HG03558 (cell line): ENCODE measurements around the gene LAMTOR2.
A peak's percentile ranks its signal among the peaks of the same experiment; 100 is the strongest.
"Not testable (repeated sequence)": the region's sequence is repeated elsewhere in the genome, so short reads cannot be mapped to it uniquely, and the experiment has no call there.

Experiments
- ATAC-seq: cut with Tn5 transposase; IDR thresholded peaks from one replicate; pipeline ENCODE4 v1.9.1; 2021; ENCODE audit warnings: moderate number of reproducible peaks; ENCODE audit not compliant: unreplicated experiment; ENCODE audit errors: extremely low read depth

Gene LAMTOR2

DNA sequence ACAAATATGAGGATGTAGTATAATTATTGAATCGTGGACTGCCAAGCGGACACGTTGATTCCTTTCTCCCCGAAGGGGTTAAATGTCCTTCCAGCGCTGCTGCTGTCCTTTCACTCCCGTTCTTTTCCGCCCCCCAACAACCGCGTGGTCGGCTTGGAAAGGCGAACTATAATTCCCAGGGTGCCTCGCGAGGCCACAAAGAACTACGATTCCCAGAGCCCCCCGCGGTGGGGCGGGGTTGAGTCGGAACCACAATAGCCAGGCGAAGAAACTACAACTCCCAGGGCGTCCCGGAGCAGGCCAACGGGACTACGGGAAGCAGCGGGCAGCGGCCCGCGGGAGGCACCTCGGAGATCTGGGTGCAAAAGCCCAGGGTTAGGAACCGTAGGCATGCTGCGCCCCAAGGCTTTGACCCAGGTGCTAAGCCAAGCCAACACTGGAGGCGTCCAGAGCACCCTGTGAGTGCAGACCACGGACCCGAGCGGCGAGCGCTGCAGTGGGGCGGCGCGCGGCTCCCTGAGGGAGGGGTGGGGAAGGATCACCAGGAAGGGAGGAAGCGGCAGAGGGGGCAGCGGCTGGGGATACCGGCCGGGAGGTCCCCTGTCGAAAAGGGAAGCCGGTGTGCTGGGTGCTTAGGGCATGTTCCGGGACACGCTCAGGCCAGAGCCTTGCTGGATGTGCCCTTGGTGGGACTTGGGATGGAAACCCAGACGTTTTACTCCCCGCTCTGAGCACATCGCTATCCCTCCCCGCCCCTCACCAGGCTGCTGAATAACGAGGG lies at the start of gene LAMTOR2:
LAMTOR2 (plus strand) TSS at position 283 of the 781 bp plus-strand sequence; CDS start at position 391, 108 bp downstream.
- peak; percentile 60 for ATAC-seq

DNA sequence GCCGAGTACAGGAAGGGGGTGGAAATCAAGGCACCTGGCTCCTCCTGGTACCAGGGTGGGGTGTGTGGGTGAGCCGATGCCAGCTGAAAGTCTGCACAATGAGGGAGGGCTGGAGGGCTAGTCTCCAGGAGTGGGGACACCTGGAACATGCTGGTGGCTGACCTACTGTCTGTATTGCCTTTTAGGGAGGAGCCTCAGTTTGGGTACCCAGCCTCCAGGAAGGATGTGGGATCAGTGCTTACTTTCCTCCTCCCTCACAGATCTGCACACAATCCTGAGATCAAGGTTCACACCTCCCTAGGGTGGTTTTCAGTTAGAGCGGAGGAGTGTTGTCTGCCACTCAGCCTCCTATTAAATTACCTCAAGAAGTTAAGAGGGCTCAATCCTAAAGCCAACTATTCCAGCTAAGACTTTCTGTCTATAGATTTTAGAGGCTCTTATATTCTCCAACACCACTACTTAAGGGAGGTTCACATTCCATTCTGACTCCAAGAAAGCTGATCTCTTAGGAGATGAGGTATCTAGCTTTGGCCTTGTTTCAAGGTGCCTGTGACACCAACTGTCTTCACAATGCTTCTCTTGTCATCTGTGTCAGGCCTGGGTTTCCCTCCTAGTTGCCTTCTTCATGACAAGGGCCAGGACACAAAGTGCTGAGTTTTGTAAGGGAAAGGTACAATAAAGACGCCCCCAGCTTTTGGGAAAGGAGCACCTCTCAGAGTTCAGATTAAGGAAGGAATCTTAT lies 49.6 kb upstream of the LAMTOR2 start:
- no peak for ATAC-seq

DNA sequence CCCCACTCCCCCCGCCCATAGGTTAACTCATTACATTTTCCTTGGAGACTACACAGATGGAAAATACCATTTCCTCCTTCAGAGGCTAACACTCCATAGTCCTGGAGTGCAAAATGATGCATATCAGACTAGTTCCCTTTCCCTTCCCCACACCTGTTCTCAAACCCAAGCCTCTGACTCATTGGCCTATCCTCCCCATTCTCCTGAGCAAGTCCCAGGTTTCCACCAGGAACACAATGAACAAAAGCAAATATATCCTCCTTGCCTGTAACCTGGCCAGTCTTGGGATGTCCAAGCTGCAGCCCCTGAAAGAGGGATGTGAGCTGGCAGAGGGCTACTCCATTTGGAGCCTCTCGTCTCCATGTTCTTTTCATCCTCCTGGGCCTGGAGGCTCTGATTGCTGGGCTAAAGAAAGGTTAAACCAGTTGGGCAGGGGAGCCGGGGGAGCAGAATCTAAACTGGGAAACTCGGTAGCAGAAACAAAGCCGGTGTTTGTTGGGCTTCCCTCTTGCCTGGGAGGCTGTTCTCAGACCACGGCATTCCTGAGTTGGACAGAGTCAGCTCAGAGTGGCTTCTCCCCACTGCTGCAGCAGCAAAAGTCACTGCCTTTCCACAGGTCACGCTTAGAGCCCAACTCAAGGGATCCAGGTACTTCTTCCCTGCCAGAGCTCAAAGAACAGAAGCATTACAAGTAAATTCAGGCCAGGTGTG lies 47.8 kb upstream of the LAMTOR2 start:
- ATAC-seq: no peak

DNA sequence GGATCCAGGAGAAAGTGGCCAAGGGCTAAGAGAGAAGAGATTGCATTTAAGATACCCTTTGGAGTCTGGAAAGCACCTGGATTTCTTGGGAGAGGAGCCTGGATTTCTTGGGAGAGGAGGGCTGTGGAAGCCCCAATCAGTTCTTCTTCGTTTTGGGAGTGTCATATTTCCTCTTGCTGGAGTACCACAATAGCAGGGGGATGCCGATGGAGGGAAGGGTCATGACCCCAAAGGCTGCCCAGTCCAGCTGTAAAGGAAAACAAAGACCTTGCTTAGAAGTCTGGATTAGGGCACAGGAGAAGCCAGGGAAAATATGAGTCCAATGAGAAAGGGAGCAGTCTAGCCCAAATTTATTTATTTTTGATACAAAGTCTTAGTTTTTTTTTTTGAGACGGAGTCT lies 45.2 kb upstream of the LAMTOR2 start:
- ATAC-seq: no peak

DNA sequence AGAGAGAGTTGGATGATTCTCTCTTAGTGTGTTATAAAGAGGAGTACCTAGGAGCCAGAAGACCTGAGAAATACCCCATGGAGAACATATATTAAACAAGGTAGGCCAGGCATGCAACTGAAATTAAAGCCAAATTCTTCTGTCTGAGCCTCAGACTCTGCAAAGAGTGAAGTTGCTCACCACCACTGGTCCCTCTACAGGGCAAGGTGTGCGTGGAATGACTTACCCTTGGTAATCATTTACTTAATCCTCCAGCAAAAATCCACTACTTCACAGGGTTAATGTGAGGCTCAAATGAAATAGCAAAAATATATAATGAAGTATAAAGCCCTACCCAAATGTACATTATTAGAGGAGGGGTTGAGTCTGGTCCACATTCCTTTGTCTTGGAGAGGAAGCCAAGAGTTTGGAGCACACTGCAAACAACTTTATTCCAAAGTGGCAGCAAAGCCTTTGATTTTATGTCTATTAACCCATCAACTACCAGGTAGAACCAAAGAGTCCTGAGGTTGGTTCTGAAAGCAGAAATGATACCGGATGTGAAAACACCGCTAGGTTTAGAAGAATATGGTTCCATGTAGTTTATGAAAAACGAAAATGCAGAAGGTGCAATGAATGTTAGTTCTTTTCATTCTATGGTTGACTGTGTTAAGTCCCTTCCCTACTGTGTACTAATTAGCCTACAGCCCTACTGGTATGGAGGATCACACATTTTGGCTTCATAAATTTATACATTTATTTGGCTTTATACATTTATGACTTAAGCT lies 42.3 kb upstream of the LAMTOR2 start:
- ATAC-seq: peak; percentile 45

DNA sequence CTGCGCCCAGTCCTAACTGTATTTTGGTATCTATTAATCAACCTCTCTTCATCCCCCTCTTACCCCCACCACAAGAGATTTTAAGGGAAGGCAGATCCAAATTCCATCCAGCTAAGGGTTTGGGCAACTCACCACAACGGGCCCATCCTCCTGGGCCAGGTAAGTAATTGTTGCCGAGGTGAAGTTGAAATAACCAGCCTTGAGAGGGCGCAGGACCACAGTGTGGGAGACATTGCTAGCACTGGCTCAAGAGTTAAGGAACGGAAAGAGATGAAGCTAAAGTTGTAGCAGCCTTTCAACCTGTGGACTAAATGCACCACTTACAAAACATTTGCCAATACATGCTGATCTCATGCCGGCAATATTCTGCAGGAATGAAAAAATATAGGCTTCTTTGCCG lies 39.8 kb upstream of the LAMTOR2 start:
- ATAC-seq: no peak

DNA sequence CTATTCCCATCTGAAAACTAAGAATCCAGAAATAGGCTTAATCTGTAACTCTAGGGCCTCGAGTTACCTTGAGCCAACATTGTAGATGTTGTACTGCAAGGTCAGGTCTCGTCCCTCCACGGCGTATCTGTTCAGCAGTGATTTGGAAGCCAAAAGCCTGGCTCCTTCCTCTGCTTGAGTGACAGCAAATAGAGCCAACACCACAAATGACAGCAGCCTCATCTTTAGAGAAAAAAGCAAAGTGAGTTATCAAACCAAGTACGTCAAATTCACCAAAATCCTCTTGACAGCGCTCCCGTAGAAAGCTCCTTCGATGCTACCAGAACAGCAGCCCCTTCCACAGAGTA lies 34.7 kb upstream of the LAMTOR2 start:
- ATAC-seq: no peak

DNA sequence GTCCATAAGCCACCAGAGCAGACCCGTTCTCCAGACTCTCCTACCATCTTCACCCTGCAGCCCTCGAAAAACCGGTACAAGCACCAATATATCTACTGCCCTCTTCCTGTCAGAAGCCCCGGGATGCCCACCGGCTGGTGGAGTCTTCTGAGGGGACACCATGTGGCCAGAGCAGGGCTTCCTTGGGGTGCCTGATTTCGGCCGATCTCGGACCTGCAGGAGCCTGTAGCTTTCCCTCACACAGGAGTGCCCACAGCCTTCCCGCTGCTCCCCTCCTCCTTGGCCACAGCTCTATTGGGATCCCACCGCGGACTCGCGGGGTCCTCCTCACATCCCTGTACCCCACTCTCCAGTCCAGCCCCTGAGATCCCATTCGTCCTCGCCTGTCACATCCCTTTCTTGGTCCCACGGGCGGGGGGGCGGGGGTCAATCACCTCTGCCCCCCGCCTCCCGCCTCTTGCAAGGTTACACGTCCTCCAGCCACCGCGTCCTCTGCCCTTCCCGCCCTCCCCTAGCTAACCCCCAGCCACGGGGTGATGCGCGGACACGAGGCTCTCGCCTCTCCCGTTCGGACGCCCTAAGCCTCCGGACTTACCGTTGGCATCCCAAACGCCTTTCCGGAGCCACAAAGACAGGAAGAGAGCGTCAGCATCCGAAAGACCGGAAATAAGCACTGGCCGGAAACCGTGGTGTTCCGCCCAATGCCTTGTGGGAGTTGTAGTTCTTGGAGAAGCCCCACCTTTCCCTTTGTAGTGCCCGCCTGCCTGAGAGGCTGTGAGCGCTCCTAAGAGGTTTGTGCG lies 34.1 kb upstream of the LAMTOR2 start, which contains the start of gene SSR2:
SSR2 (minus strand) TSS at position 659 of the 800 bp plus-strand sequence. CDS start 784 bp downstream, outside the sequence.
- ATAC-seq: peak; percentile 82

DNA sequence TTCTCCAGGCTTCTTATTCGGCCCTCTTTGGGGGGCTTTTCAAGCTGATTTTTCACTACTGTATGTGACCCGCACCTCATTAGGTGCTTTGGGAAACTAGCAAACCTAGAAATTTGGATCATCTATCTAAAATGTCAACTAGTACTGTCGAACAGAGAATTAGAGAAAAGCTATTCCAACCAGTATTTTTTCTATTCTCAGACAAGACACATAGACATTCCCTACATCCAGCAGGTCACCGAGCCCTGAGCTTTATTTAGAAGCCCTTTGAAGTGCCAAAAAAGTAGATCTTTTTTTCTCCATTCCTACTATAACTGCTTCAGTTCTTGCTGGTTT lies 33.5 kb upstream of the LAMTOR2 start:
- no peak for ATAC-seq

DNA sequence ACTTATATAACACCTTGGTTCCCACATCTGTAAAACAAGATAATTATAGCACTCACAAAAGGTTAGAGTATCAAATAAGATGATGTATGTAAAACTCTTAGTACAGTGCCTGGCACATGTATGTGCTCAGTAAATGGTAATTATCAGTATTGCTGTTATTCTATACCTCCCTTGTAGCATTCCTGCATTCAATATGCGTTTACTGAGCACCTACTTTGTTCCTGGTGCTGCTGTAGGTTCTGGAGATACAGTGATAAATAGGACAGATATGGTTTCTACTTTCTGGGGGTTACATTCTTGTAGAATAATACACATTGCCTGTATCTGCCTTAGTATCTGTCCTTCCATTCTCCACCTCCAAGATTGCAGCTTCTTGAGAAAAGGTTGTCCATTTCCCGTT lies 32.6 kb upstream of the LAMTOR2 start:
- ATAC-seq: no peak

DNA sequence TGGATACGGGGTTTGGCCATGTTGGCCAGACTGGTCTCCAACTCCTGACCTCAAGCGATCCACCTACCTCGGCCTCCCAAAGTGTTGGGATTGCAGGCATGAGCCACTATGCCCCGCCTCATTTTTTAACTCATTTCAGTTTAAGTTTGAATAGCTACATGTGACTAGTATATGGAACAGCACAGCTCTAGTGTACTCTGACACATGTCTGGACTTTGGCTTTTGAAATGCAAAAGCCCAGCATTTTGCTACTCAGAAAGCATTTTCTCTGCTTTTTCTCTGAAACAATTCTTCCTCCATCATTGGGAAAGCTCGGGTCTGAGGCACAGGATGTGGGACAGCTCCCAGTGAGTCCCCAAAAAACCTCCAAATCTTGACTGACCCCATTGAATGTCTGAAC lies 29.8 kb upstream of the LAMTOR2 start:
- no peak for ATAC-seq

DNA sequence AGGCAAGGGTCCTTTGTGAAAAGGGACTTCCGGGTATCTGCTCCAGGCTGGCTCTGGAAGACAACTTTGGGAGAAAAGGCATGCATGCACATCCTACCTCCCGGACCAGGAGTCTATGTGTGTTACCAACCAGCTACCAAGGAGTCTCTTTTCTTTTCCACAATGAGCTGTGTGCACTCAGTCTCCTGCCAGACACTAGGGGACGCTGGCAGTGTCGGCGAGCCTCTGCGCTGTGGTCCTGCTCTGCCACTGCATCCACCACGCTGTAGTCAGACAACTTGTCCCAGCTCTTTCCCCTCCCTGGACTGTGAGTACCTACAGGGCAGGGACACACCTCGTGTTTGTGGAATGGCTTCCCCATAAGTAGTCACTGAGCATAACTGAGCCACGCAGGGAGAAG lies 28.7 kb upstream of the LAMTOR2 start:
- no peak for ATAC-seq

DNA sequence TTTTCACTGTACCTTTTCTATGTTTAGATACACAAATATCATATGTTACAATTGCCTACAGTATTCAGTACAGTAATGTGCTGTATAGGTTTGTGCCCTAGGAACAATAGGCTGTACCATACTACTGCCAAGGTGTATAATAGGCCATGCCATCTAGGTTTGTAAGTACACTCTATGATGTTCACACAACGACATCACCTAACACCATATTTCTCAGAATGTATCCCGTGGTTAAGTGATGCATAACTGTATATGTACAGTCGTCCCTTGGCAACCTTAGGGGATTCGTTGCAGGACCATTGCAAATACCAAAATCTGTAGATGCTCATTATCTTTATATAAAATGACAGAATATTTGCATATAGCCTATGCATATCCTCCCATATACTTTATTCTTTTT lies 28.0 kb upstream of the LAMTOR2 start:
- no peak for ATAC-seq

DNA sequence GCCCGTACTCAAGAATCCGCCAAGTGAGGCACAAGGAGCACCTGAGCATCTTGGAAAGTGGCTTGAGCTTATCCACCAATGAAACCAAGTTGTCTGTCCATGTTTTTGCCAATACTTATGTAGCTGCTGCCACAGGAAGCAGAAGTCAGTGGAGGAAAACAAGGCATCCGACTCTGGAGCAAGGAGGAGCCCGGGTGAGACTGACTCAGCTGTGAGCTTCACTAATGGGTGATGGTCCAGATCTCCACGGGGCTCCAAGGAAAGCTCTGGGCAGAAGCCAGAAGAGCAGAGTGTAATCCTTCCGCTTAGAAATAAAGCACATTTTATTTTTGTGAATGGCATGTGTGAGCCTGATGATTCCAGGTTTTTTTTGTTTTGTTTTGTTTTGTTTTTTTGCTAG lies 21.6 kb upstream of the LAMTOR2 start:
- no peak for ATAC-seq

DNA sequence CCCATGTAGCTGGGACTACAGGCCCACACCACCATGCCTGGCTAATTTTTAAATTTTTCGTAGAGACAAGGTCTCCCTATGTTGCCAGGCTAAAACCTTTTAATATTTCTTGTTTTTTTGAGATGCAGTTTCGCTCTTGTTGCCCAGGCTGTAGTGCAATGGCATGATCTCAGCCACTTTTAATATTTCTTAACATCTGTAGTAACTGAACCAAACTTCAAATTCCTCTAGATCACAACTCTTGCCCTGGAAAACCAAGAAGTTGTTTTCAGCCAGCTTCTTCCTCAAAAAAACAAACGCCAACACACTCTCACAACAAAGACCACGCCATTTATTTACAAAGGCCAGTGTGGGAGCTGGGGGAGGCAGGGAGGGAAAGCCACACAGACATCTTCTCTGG lies 19.6 kb upstream of the LAMTOR2 start:
- ATAC-seq: not testable (repeated sequence)

DNA sequence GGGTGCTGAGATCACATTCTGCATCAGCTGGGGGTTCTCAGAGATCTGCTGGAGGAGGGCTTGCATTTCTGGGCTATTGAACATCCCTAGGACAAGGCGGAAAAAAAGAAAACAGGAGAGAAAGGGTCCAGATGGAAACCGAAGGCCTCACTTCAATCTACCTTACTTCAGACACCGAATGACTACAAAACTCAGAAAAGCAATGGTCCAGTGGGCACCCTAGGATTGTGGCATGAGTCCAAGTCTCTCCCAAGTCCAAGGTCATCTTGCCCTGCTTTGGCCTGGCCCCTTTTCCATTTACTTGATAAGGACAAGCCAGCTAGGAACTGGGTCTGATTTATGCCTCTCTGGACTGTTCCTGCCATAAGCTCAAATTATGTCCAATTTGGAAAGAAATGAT lies 11.8 kb upstream of the LAMTOR2 start:
- no peak for ATAC-seq

DNA sequence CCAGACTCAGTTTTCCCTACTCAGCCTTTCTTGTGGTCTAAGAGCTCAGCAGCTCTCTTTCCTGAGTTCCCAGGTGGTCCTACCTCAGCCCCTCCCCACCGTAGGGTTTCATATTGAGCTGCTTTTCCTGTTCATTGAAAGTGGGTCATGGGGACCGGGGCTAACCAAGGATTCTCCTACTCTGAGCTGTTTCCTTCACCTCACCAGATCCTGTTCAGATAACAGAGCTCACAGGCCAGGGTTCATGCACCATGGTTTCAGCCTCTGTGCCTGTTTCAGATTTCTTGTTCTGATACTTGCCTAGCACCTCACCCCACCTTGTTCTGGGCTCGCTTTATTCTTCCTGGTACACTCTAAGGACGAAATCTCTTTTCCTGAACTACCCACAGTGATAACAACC lies 9.5 kb upstream of the LAMTOR2 start:
- ATAC-seq: no peak

DNA sequence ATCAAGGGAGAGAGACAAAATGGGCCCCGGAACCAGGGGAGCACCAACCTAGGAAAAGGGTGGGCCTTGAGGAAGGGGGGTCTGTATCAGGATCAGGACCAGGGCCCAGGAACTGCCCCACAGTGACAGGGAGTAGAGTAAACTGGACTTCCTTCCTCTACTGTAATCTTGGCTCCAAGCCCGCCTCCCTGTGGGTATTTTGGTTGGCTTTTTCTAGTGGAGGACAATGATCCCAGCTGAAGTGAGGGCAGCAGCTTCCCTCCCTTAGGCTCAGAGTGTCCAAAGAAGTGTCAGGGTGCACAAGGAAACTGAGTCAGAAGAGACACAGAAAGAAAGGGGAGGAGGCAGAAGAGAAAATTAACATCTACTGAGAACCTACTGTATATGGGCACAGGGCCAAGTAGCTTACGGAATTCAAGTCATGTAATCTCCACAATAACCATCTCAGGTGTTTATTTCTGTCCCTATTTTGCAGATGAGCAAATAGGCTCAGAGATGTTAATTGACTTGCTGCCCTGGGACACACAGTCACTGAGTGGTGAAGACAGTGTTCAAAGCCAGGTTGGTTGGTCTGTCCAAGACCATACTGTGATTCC lies 5.8 kb upstream of the LAMTOR2 start:
- ATAC-seq: no peak

DNA sequence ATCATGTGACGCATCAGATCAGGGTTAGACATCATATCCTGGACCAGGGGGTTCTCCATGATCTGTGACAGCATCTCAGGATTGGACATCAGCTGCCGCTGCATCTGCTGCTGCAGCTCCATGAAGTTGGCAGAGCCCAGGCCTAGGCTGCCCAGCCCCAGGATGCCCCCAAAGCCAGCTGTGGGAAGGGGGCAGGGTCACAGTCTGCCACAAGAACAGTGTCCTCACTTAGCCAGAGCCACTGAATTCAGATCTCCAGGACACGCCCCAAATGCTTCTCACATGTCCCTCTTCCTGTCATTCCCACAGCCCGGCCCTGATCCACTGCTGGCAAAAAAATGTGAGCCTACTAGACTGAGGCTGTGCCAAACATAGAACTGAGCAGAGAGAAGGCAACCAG lies 4.2 kb upstream of the LAMTOR2 start:
- no peak for ATAC-seq
